Esophagus muscularis mucosa (tissue), 4 donors: ENCODE results near the gene UBP1. TPM values are rescaled to one million over a fixed set of nuclear protein-coding genes. Genes with fewer than 3 reads are reported as not detected.

Experiments used
- small RNA-seq, 3 donors: library from RNA; depleted of rRNA; stranded (forward); fragments of <200 nt; gene quantifications; one replicate each; pipeline ENCODE3, GENCODE V24; 2016
- total RNA-seq, 4 donors: library from RNA; depleted of rRNA; stranded (reverse); fragments of >200 nt; gene quantifications; one replicate each; pipeline versions ENCODE4 v1.1.0 to v1.2.1, GENCODE V29; 2016

The UBP1 gene
- total RNA-seq, 4 donors from 2014 or later, result 68.4 to 78.3 (median 76.9) TPM

Small RNA genes within 50 kb of the gene (small RNA-seq; reads per million reads assigned to genes)
- gene RNU7-110P, result 0 reads per million in 3 donors

Other genes with a start within 250 kb of the UBP1 start
- 1 to 10 TPM in 3 of 4 donors, under 1 TPM in 1; 0.42 to 2.3 (median 1.3) TPM for gene SUSD5, start 221.6 kb downstream of the UBP1 start, total RNA-seq
- gene FBXL2, start 163.0 kb downstream of the UBP1 start, total RNA-seq, result 10 to 100 TPM in 1 of 4 donors, 1 to 10 TPM in 3; 5.4 to 10.9 (median 6.9) TPM